H1 (cell line): ENCODE data around the gene KLF2. TPM values are rescaled to one million over a fixed set of nuclear protein-coding genes. Genes with fewer than 3 reads are reported as not detected.

Source experiments
- CTCF ChIA-PET: fragments of 300-600 bp; sonication (Branson Sonifier 250); formaldehyde crosslinking; loops from one replicate; lab custom pipeline; 2021; ENCODE audit not compliant: partially characterized antibody; lab: Charles Lee
- POLR2A ChIA-PET: fragments of 300-600 bp; sonication (Branson Sonifier 250); formaldehyde crosslinking; loops from one replicate; lab custom pipeline; 2021; ENCODE audit warnings: inconsistent platforms; ENCODE audit not compliant: partially characterized antibody; lab: Charles Lee
- DNase-seq, 2 experiments: peaks; one replicate each; pipeline versions ENCODE4 v3.0.0 to v3.0.0-alpha.2; 2010 to 2022; ENCODE audit warnings: low spot score in 2 of 2, low read depth in 1 of 2, mixed read lengths in 1 of 2
- FAIRE-seq: peaks from 2 replicates; lab custom pipeline; 2011; peaks lifted over from hg19 to GRCh38; lab: Jason Lieb, UNC
- H2AFZ ChIP-seq: 2 replicates; pipeline ENCODE4 v1.8.1; 2012; ENCODE audit warnings: low read length, inconsistent platforms
- H2AK5ac ChIP-seq: 2 replicates; pipeline ENCODE4 v1.6.1; 2013; ENCODE audit warnings: low read depth, low read length
- H2BK120ac ChIP-seq: replicated peaks from 2 replicates; pipeline ENCODE3; 2013; ENCODE audit warnings: low read depth, low read length, inconsistent platforms
- H2BK12ac ChIP-seq: 2 replicates; pipeline ENCODE4 v1.6.1; 2013; ENCODE audit warnings: low read depth, low read length
- H2BK15ac ChIP-seq: 2 replicates; pipeline ENCODE4 v1.6.1; 2013; ENCODE audit warnings: low read length
- H2BK20ac ChIP-seq: 2 replicates; pipeline ENCODE4 v1.6.1; 2013; ENCODE audit warnings: low read length
- H2BK5ac ChIP-seq: 2 replicates; pipeline ENCODE4 v1.6.1; 2013; ENCODE audit warnings: low read depth, low read length
- H3K14ac ChIP-seq: 2 replicates; pipeline ENCODE4 v1.6.1; 2013; ENCODE audit warnings: inconsistent platforms; ENCODE audit not compliant: insufficient read length
- H3K18ac ChIP-seq: 2 replicates; pipeline ENCODE4 v1.6.1; 2013; ENCODE audit warnings: low read length; ENCODE audit errors: extremely low read depth
- H3K23ac ChIP-seq: 2 replicates; pipeline ENCODE4 v1.6.1; 2013; ENCODE audit warnings: inconsistent platforms; ENCODE audit not compliant: insufficient read length
- H3K23me2 ChIP-seq: 2 replicates; pipeline ENCODE4 v1.6.1; 2013; ENCODE audit warnings: low read depth, low read length
- H3K27ac ChIP-seq: 2 replicates; pipeline ENCODE4 v1.6.1; 2011; ENCODE audit warnings: low read depth, low read length, inconsistent platforms
- H3K27me3 ChIP-seq, 4 experiments: replicated peaks in 1 of 4; 1 replicate in 1 of 4; 2 replicates in 3 of 4; pipeline versions ENCODE4 v1.6.1 to v1.8.1; 2011 to 2013; ENCODE audit warnings: low read length in 3 of 4, mild to moderate bottlenecking in 3 of 4, inconsistent platforms in 2 of 4, mixed read lengths in 2 of 4, moderate library complexity in 1 of 4; ENCODE audit not compliant: control insufficient read depth in 3 of 4, insufficient read depth in 3 of 4; ENCODE audit errors: extremely low read depth in 1 of 4
- H3K36me3 ChIP-seq, 4 experiments: 2 replicates each; pipeline versions ENCODE4 v1.6.1 to v1.8.1; 2011 to 2013; ENCODE audit warnings: mild to moderate bottlenecking in 4 of 4, low read length in 3 of 4, moderate library complexity in 2 of 4, control low read depth in 1 of 4, inconsistent platforms in 1 of 4; ENCODE audit not compliant: insufficient read depth in 4 of 4, control insufficient read depth in 2 of 4
- H3K4ac ChIP-seq: replicated peaks from 2 replicates; pipeline ENCODE3; 2013; ENCODE audit warnings: low read length, low read depth, mixed read lengths, inconsistent platforms; ENCODE audit not compliant: insufficient read length
- H3K4me1 ChIP-seq, 4 experiments: replicated peaks in 1 of 4; 1 replicate in 1 of 4; 2 replicates in 3 of 4; pipeline versions ENCODE4 v1.6.1 to v1.8.1; 2011 to 2013; ENCODE audit warnings: low read length in 3 of 4, inconsistent platforms in 2 of 4, mixed read lengths in 1 of 4; ENCODE audit not compliant: insufficient read depth in 4 of 4, control insufficient read depth in 3 of 4
- H3K4me2 ChIP-seq, 2 experiments: 2 replicates each; pipeline versions ENCODE4 v1.6.1 to v1.8.1; 2011 to 2013; ENCODE audit warnings: low read depth in 2 of 2, low read length in 2 of 2, control low read depth in 1 of 2, inconsistent platforms in 1 of 2, mild to moderate bottlenecking in 1 of 2; ENCODE audit not compliant: insufficient read depth in 1 of 2
- H3K4me3 ChIP-seq, 4 experiments: fragments of 200-600, 300-600 bp in 1 of 4; sonication (generic), shearing (Covaris generic), sonication (Bioruptor Twin) in 1 of 4; 2 replicates each; pipeline versions ENCODE4 v1.5.1 to v1.8.1; 2011 to 2016; ENCODE audit warnings: low read length in 4 of 4, low read depth in 3 of 4, control low read depth in 2 of 4, inconsistent platforms in 2 of 4, mild to moderate bottlenecking in 2 of 4, mixed read lengths in 1 of 4, moderate library complexity in 1 of 4; ENCODE audit not compliant: insufficient read depth in 2 of 4; ENCODE audit errors: extremely low read depth in 1 of 4
- H3K56ac ChIP-seq: replicated peaks from 2 replicates; pipeline ENCODE3; 2013; ENCODE audit warnings: low read depth, mild to moderate bottlenecking, mixed read lengths, low read length, inconsistent platforms; ENCODE audit not compliant: insufficient read length
- H3K79me1 ChIP-seq: 2 replicates; pipeline ENCODE4 v1.6.1; 2013; ENCODE audit warnings: low read depth, low read length, control low read depth
- H3K79me2 ChIP-seq, 2 experiments: 2 replicates each; pipeline versions ENCODE4 v1.6.1 to v1.8.1; 2012 to 2013; ENCODE audit warnings: low read length in 2 of 2, mild to moderate bottlenecking in 2 of 2, inconsistent platforms in 1 of 2; ENCODE audit not compliant: insufficient read depth in 2 of 2, control insufficient read depth in 1 of 2
- H3K9ac ChIP-seq, 4 experiments: replicated peaks in 1 of 4; 1 replicate in 1 of 4; 2 replicates in 3 of 4; pipeline versions ENCODE4 v1.6.1 to v1.8.1; 2011 to 2013; ENCODE audit warnings: low read depth in 3 of 4, low read length in 3 of 4, control low read depth in 2 of 4, mild to moderate bottlenecking in 2 of 4, moderate library complexity in 2 of 4, inconsistent platforms in 1 of 4; ENCODE audit errors: extremely low read depth in 1 of 4
- H3K9me3 ChIP-seq, 2 experiments: 2 replicates each; pipeline versions ENCODE4 v1.6.1 to v1.8.1; 2012 to 2013; ENCODE audit warnings: mild to moderate bottlenecking in 2 of 2, moderate library complexity in 2 of 2, control low read depth in 1 of 2, inconsistent platforms in 1 of 2, low read depth in 1 of 2, low read length in 1 of 2, mixed read lengths in 1 of 2; ENCODE audit not compliant: insufficient read depth in 2 of 2
- H4K20me1 ChIP-seq, 2 experiments: replicated peaks in 1 of 2; 2 replicates each; pipeline versions ENCODE3 to v1.8.1; 2011 to 2013; ENCODE audit warnings: inconsistent platforms in 2 of 2, low read length in 2 of 2, mild to moderate bottlenecking in 1 of 2; ENCODE audit not compliant: insufficient read depth in 2 of 2, control insufficient read depth in 1 of 2
- H4K5ac ChIP-seq: 2 replicates; pipeline ENCODE4 v1.6.1; 2013; ENCODE audit warnings: low read length, low read depth, mixed read lengths, inconsistent platforms; ENCODE audit not compliant: insufficient read length
- H4K8ac ChIP-seq: 2 replicates; pipeline ENCODE4 v1.8.0; 2013; ENCODE audit warnings: mild to moderate bottlenecking, moderate library complexity, low read length, inconsistent platforms; ENCODE audit not compliant: insufficient read depth; ENCODE audit errors: extremely low read depth
- H4K91ac ChIP-seq: replicated peaks from 2 replicates; pipeline ENCODE3; 2013; ENCODE audit warnings: low read length, mixed read lengths, inconsistent platforms; ENCODE audit not compliant: insufficient read length
- ASH2L ChIP-seq: fragments of 200-600, 300-600 bp; sonication (generic); IDR thresholded peaks from one replicate; pipeline ENCODE4 v1.7.1; 2017; ENCODE audit warnings: low read length
- BACH1 ChIP-seq: IDR thresholded peaks from 2 replicates; pipeline ENCODE4 v1.6.1; 2012; ENCODE audit warnings: low read length, improper control_type of control experiment
- CBX8 ChIP-seq: fragments of 300-800, 300-1000 bp; sonication (generic); IDR thresholded peaks from 2 replicates; pipeline ENCODE4 v1.7.1; 2016; ENCODE audit warnings: low read depth, low read length, borderline replicate concordance
- CHD1 ChIP-seq: IDR thresholded peaks from 2 replicates; pipeline ENCODE4 v1.6.1; 2012; ENCODE audit warnings: low read depth, low read length, improper control_type of control experiment
- MAFK ChIP-seq: IDR thresholded peaks from 2 replicates; pipeline ENCODE4 v1.6.1; 2012; ENCODE audit warnings: low read depth, mild to moderate bottlenecking, improper control_type of control experiment, low read length
- POLR2AphosphoS5 ChIP-seq: IDR thresholded peaks from 2 replicates; pipeline ENCODE4 v1.6.1; 2011; ENCODE audit warnings: low read depth, low read length
- SP2 ChIP-seq: IDR thresholded peaks from 2 replicates; pipeline ENCODE4 v1.6.1; 2012; ENCODE audit warnings: mild to moderate bottlenecking, low read length, inconsistent platforms
- YY1 ChIP-seq: IDR thresholded peaks from 2 replicates; pipeline ENCODE4 v1.6.1; 2011; ENCODE audit warnings: low read depth, mild to moderate bottlenecking, low read length
- WGBS, 2 experiments: shearing (Covaris generic) in 1 of 2; methylation state at CpG; one replicate each; pipeline versions ENCODE4 v1.1.6 to v1.1.7; 2013 to 2015; ENCODE audit warnings: low lambda C conversion rate in 2 of 2, mixed read lengths in 2 of 2, inconsistent platforms in 1 of 2, low coverage in 1 of 2, missing lambda C conversion rate in 1 of 2; ENCODE audit not compliant: insufficient replicate concordance in 2 of 2, insufficient coverage in 1 of 2, insufficient read length in 1 of 2; ENCODE audit errors: extremely low coverage in 1 of 2, missing lambda C conversion rate in 1 of 2; 5-methylcytosine and 5-hydroxymethylcytosine counted together
- polyA plus RNA-seq, 7 experiments: library from polyadenylated mRNA; depleted of rRNA in 3 of 7; stranded (reverse) in 5 of 7; unstranded in 2 of 7; fragments of >200 nt in 5 of 7; fragments of 200-250 nt in 2 of 7; gene quantifications; 1 replicate in 5 of 7; 2 replicates in 1 of 7; 4 replicates in 1 of 7; pipeline versions ENCODE4 v1.2.1 to v1.2.3, GENCODE V29; 2011 to 2013; ENCODE audit warnings: missing spikeins in 2 of 7, mixed read lengths in 2 of 7
- total RNA-seq: library from RNA; stranded (reverse); fragmentation: NEBNext Ultra II Directional; extraction: Animal tissue kit (Norgen Biotek cat#: 25700); gene quantifications from 2 replicates; pipeline ENCODE4 v1.2.1, GENCODE V29; 2021

KLF2 gene
- total and polyA plus RNA-seq, 2 of the 8 experiments (the other 6 are each of a cell fraction or from before 2014, with no cell fraction given), result 0.19 to 0.33 TPM

- no peak overlapping the region for H3K4me2 ChIP-seq
- no peak overlapping the region for H4K91ac ChIP-seq
- ChIA-PET POLR2A (no interaction called here), CTCF (interaction anchor here (1.1 to 1.2 kb wide), 2 partner anchors 15 to 25 kb away, joined by 3 to 4 read pairs; no protein-coding TSS in a partner anchor)
- no peak overlapping the region for H3K27ac ChIP-seq
- TF ChIP-seq YY1 (no peak), CBX8 (no peak), POLR2AphosphoS5 (no peak), MAFK (no peak), BACH1 (no peak), CHD1 (no peak), ASH2L (no peak), SP2 (no peak)
- no peak overlapping the region for H3K9ac ChIP-seq
- no peak overlapping the region for H3K4me3 ChIP-seq
- H3K23ac ChIP-seq, result no peak overlapping the region
- no peak overlapping the region for H2BK5ac ChIP-seq
- H2BK12ac ChIP-seq, result no peak overlapping the region
- H2AFZ ChIP-seq, result no peak overlapping the region
- no peak overlapping the region for H2BK20ac ChIP-seq
- no peak overlapping the region for H4K5ac ChIP-seq
- H3K14ac ChIP-seq, result no peak overlapping the region
- no peaks in the 10 kb centered on the region for H3K4me1 ChIP-seq
- DNase-seq, result no peak
- H3K4ac ChIP-seq, result no peak overlapping the region
- no peak overlapping the region for H2BK15ac ChIP-seq
- H3K56ac ChIP-seq, result no peak overlapping the region
- no peaks in the 10 kb centered on the region for H3K36me3 ChIP-seq
- no peak overlapping the region for H2BK120ac ChIP-seq
- H3K79me2 ChIP-seq, result no peaks in the 10 kb centered on the region
- H3K9me3 ChIP-seq, result no peaks in the 10 kb centered on the region
- H3K18ac ChIP-seq, result no peak overlapping the region
- H4K20me1 ChIP-seq, result no peaks in the 10 kb centered on the region
- no peaks in the 10 kb centered on the region; the same call in 1 of the 2 replicates for H3K79me1 ChIP-seq
- WGBS, 2 experiments, result 68% methylated on average over 3 of the region's 3 CpGs; no CpG with 5 or more reads in 1 of the 2 experiments
- H3K23me2 ChIP-seq, result no peaks in the 10 kb centered on the region
- no peak for FAIRE-seq
- no peak overlapping the region for H4K8ac ChIP-seq
- no peaks in the 10 kb centered on the region; a peak in 1 of 7 replicates for H3K27me3 ChIP-seq
- H2AK5ac ChIP-seq, result no peak overlapping the region
Observed at GRCh38 chr19:16298334-16298733, 26.3 kb upstream of the KLF2 start.
